ENCODE measurements around the gene USP40.

The USP40 gene

DNA sequence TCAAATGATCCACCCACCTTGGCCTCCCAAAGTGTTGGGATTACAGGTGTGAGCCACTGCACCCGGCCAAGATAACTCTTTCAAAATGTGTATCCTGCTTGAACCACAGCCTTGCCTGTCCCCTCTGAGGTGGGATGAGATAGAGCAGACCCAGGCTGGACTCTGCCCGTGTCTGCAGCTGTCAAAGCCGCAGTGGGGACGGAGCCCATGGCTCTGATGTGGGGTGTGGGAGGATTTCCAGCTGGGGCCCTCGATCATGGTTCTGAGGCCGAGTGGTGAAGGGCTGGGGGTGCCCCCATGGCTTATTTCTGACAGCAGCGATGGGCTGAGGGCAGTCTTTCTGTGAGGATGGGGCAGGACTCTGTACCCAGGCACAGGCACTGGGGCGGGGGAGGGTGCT is 107.8 kb downstream of the USP40 start:
- TF ChIP-seq CTCF (conservative IDR thresholded peaks at IDR 0.05; ENCODE audit: low read depth, low read length) = no peak
- no peak overlapping the region for H3K4me3 ChIP-seq (ENCODE audit: low read length)
- DNase-seq (ENCODE audit: low read depth) = no peak

GRCh38 chr2:233458031-233458610 is 108.5 kb downstream of the USP40 start:
- DNase-seq (ENCODE audit: low read depth) = no peak
- no peak overlapping the region for H3K4me3 ChIP-seq (ENCODE audit: low read length)
- TF ChIP-seq CTCF (conservative IDR thresholded peaks at IDR 0.05; ENCODE audit: low read depth, low read length) = no peak

DNA sequence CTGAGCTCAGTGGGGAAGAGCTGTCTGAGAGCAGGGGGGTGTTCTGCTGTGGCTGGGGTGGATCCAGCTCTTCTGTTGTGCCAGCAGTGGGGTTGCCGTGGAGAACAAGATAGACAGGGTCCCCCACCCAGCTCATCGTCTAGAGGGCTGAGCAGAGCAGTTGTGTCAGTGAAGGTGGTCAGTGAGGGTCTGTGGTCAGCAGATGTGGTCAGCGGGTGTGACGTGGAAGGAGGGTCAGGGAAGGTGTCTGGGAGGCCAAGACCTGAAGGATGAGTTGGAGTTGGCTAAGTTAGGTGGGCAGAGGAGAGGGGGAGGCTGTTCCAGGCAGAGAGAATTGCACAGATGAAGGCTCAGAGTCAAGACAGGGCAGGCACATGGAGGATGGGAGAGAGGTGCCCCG is 109.2 kb downstream of the USP40 start:
- DNase-seq (ENCODE audit: low read depth) = no peak
- no peak for TF ChIP-seq CTCF (conservative IDR thresholded peaks at IDR 0.05; ENCODE audit: low read depth, low read length)
- H3K4me3 ChIP-seq (ENCODE audit: low read length) = no peak overlapping the region

DNA sequence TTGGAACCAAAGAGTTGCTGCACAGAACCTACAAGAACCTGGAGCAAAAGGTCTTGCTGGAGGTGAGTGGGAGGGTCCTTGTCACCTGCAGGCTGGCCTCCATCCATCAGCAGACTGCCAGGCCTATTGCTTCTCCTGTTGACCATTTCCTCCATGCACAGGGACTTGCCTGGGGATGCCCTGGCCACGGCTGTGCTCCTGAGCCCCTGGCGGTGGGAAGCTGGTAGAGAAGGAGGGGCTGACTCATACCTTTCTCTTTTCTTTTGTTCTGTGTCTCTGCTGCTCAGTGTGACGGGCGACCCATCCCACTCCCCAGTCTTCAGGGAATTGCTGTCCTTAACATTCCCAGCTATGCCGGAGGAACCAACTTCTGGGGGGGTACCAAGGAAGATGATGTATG is 109.6 kb downstream of the USP40 start:
- DNase-seq (ENCODE audit: low read depth) = no peak
- no peak for TF ChIP-seq CTCF (conservative IDR thresholded peaks at IDR 0.05; ENCODE audit: low read depth, low read length)

DNA sequence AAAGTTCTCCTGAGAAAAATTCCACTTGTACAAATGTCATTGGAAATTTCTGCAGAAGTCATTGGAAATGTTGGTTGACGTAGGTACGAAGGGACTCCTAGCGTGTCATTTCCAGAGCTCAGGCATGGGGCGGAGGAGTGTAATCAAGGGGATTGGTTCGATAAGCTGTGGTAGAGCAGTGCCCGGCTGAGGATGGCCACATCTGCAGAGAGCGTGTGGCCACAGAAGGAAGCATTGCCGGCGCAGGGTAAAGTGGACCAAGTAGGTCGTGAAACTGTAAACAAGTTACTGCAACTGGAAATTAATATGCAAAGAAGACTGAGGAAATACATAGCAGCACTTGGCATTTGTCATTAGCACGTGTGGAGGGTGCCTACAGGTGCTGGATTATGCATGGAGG is 110.5 kb downstream of the USP40 start:
- TF ChIP-seq CTCF (conservative IDR thresholded peaks at IDR 0.05; ENCODE audit: low read depth, low read length) = no peak
- no peak overlapping the region for H3K4me3 ChIP-seq (ENCODE audit: low read length)
- no peak for DNase-seq (ENCODE audit: low read depth)

More for the DNA sequence above, 109.6 kb downstream of the USP40 start:
- H3K4me3 ChIP-seq (ENCODE audit: low read length) = no peak overlapping the region

- no peak for TF ChIP-seq CTCF (conservative IDR thresholded peaks at IDR 0.05; ENCODE audit: low read depth, low read length)
- H3K4me3 ChIP-seq (ENCODE audit: low read length) = no peak overlapping the region
- DNase-seq (ENCODE audit: low read depth) = no peak
Observed at GRCh38 chr2:233455491-233455890, 111.1 kb downstream of the USP40 start.

- no peak for DNase-seq (ENCODE audit: low read depth)
Observed at GRCh38 chr2:233455006-233455405, 111.6 kb downstream of the USP40 start.

More at GRCh38 chr2:233455006-233455405, 111.6 kb downstream of the USP40 start:
- TF ChIP-seq CTCF (conservative IDR thresholded peaks at IDR 0.05; ENCODE audit: low read depth, low read length) = no peak
- H3K4me3 ChIP-seq (ENCODE audit: low read length) = no peak overlapping the region

Data from retinal pigment epithelial cell (primary cell).